Measurements from ENCODE around the gene PPM1J.

Gene PPM1J

GRCh38 chr1:112704391-112704933 is 10.7 kb downstream of the PPM1J start:
- DNase-seq (ENCODE audit: low read depth), result no peak

- no peak for DNase-seq (ENCODE audit: low read depth)
Measured at GRCh38 chr1:112703706-112704105, 11.4 kb downstream of the PPM1J start.

- DNase-seq (ENCODE audit: low read depth), result no peak
Measured at GRCh38 chr1:112702420-112703261, 12.5 kb downstream of the PPM1J start.

- no peak for DNase-seq (ENCODE audit: low read depth)
Measured at GRCh38 chr1:112702067-112702395, 13.1 kb downstream of the PPM1J start.

- DNase-seq (ENCODE audit: low read depth), result no peak
Measured at GRCh38 chr1:112701227-112702066, 13.7 kb downstream of the PPM1J start.

GRCh38 chr1:112700290-112701226 is 14.6 kb downstream of the PPM1J start:
- peak; percentile 84 for DNase-seq (ENCODE audit: low read depth)

GRCh38 chr1:112699425-112700144 is 15.5 kb downstream of the PPM1J start:
- no peak for DNase-seq (ENCODE audit: low read depth)

GRCh38 chr1:112698366-112699310 is 16.5 kb downstream of the PPM1J start:
- DNase-seq (ENCODE audit: low read depth), result no peak

GRCh38 chr1:112697781-112698201 is 17.3 kb downstream of the PPM1J start:
- DNase-seq (ENCODE audit: low read depth), result no peak

- DNase-seq (ENCODE audit: low read depth), result no peak
Measured at GRCh38 chr1:112696578-112697314, 18.4 kb downstream of the PPM1J start.

GRCh38 chr1:112695276-112695675 is 19.9 kb downstream of the PPM1J start:
- no peak for DNase-seq (ENCODE audit: low read depth)

GRCh38 chr1:112694363-112694929 is 20.7 kb downstream of the PPM1J start:
- DNase-seq (ENCODE audit: low read depth), result no peak

- no peak for DNase-seq (ENCODE audit: low read depth)
Measured at GRCh38 chr1:112693821-112694220, 21.3 kb downstream of the PPM1J start.

GRCh38 chr1:112692681-112693080 is 22.5 kb downstream of the PPM1J start:
- DNase-seq (ENCODE audit: low read depth), result no peak

- no peak for DNase-seq (ENCODE audit: low read depth)
Measured at GRCh38 chr1:112689842-112690237, 25.3 kb downstream of the PPM1J start.

- no peak for DNase-seq (ENCODE audit: low read depth)
Measured at GRCh38 chr1:112689196-112689841, 25.8 kb downstream of the PPM1J start.

- no peak for DNase-seq (ENCODE audit: low read depth)
Measured at GRCh38 chr1:112688781-112689193, 26.3 kb downstream of the PPM1J start.

- no peak for DNase-seq (ENCODE audit: low read depth)
Measured at GRCh38 chr1:112687785-112688496, 27.2 kb downstream of the PPM1J start.
